Measurements from ENCODE around the gene RAPGEF3.

RAPGEF3 gene

DNA sequence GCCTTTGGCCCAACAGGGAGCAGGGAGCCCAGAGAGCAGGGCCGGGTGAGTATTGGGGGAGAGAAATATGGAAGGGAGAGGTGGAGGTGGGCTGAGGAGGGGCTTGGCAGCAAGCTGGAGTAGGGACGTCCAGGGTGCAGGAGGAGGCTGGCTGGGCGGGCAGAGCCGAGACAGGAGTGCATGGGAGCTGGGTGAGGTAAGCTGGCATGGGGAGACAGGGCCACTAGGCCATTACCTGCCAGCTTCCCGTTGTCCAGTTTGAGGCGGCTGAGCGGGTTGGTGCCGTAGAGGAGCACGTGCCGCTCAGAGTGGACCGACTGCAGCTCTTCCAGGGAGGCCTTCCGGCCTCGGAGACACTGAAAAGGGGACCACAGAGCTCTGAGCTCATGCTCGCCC, 32.7 kb upstream of the RAPGEF3 start:
- TF ChIP-seq, protein P1, sequence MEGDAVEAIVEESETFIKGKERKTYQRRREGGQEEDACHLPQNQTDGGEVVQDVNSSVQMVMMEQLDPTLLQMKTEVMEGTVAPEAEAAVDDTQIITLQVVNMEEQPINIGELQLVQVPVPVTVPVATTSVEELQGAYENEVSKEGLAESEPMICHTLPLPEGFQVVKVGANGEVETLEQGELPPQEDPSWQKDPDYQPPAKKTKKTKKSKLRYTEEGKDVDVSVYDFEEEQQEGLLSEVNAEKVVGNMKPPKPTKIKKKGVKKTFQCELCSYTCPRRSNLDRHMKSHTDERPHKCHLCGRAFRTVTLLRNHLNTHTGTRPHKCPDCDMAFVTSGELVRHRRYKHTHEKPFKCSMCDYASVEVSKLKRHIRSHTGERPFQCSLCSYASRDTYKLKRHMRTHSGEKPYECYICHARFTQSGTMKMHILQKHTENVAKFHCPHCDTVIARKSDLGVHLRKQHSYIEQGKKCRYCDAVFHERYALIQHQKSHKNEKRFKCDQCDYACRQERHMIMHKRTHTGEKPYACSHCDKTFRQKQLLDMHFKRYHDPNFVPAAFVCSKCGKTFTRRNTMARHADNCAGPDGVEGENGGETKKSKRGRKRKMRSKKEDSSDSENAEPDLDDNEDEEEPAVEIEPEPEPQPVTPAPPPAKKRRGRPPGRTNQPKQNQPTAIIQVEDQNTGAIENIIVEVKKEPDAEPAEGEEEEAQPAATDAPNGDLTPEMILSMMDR (IDR thresholded peaks at IDR 0.05; ENCODE audit: insufficient read depth, low read length): no peak
- TF ChIP-seq GABPA (IDR thresholded peaks at IDR 0.05; ENCODE audit: low read depth) (no peak), POLR2AphosphoS5 (IDR thresholded peaks at IDR 0.05; ENCODE audit: low read depth) (no peak), SPI1 (IDR thresholded peaks at IDR 0.05; ENCODE audit: borderline replicate concordance, low read depth) (no peak)
- TF ChIP-seq, protein P2, sequence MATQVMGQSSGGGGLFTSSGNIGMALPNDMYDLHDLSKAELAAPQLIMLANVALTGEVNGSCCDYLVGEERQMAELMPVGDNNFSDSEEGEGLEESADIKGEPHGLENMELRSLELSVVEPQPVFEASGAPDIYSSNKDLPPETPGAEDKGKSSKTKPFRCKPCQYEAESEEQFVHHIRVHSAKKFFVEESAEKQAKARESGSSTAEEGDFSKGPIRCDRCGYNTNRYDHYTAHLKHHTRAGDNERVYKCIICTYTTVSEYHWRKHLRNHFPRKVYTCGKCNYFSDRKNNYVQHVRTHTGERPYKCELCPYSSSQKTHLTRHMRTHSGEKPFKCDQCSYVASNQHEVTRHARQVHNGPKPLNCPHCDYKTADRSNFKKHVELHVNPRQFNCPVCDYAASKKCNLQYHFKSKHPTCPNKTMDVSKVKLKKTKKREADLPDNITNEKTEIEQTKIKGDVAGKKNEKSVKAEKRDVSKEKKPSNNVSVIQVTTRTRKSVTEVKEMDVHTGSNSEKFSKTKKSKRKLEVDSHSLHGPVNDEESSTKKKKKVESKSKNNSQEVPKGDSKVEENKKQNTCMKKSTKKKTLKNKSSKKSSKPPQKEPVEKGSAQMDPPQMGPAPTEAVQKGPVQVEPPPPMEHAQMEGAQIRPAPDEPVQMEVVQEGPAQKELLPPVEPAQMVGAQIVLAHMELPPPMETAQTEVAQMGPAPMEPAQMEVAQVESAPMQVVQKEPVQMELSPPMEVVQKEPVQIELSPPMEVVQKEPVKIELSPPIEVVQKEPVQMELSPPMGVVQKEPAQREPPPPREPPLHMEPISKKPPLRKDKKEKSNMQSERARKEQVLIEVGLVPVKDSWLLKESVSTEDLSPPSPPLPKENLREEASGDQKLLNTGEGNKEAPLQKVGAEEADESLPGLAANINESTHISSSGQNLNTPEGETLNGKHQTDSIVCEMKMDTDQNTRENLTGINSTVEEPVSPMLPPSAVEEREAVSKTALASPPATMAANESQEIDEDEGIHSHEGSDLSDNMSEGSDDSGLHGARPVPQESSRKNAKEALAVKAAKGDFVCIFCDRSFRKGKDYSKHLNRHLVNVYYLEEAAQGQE (IDR thresholded peaks at IDR 0.05; ENCODE audit: insufficient replicate concordance, low read depth): no peak

DNA sequence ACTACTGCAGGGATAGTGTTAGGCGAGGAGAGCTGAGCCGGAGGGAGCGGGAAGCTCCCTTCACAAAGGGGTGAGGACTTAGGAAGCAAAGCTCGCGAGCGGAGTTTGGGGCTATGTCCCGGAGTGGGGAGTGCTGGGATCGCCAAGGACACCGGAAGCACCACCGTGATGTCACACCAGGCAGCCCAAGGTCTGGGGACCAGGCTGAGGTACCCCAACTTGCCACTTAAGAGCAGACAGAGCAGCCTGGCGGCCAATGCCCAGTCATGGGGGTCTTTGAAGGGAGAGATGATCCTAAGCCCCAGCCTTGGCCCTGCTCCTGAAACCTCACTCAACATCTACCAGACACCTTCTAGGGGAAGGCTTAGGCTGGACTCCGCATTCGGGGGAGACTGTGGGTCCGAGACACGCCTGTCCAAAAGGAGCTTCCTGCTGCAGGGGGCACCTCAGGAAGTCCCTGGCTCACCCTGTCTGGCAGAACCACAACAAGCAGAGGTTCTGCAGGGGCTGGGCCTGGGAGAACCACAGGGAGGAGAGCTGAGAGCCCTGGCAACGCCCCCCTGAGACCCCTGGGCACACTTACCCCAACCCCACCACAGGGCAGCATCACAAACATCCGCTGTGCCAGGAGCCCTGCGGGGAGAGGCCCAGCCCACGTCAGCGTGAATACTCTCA, 32.1 kb upstream of the RAPGEF3 start:
- Histone ChIP-seq H3K27ac (replicated peaks) (no peak overlapping the region), H3K4me3 (replicated peaks; ENCODE audit: insufficient read depth, low read length) (no peak overlapping the region)

More for the DNA sequence above, 32.7 kb upstream of the RAPGEF3 start:
- Histone ChIP-seq H3K27me3 (ENCODE audit: insufficient read depth, poor library complexity, severe bottlenecking) (no peaks in the 10 kb centered on the region), H3K27ac (replicated peaks) (no peak overlapping the region), H3K4me3 (replicated peaks; ENCODE audit: insufficient read depth, low read length) (no peak overlapping the region)
- DNase-seq (ENCODE audit: low read depth in 1 of 2, low spot score in 1 of 2): no peak

DNA sequence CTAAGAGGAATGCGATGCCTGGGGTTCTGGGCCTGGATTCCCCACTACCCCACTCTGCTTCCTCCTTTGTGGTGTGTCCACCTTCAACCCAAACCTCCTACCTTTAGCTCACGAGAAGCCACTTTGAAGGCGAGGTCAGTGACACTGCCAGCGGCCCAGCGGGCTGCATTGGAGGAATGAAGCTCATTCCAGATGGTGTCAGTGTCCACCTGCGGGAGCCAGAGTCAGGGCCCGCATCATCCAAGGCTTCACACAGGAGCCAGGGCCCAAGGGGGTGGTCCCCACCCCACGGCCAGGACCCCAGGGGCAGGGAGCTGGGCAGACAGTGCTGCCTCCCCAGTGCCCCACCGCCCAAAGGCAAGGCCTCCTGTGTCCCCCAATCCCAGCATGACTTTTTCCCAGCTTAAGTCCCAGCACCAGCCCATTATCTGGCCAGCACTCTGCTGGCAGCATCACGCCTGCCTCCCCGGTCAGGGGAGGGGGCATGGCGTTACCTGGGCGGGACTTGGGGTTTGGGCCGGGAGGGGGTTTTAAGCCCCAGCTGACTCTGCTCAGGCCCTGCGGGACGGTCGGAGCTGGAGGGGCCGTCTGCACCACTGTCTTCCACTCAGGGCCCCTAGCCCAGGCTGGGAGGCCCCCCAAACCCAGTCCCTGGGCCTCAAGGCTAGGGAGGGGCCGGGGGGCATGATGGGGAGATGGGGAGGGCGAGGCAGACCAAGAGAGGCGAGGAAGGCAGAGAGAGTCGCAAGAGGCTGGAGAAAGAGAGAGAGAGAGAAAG, 31.2 kb upstream of the RAPGEF3 start:
- Histone ChIP-seq H3K4me3 (replicated peaks; ENCODE audit: insufficient read depth, low read length) (no peak overlapping the region), H3K27me3 (ENCODE audit: insufficient read depth, poor library complexity, severe bottlenecking) (no peaks in the 10 kb centered on the region), H3K27ac (replicated peaks) (no peak overlapping the region)
- TF ChIP-seq POLR2AphosphoS5 (IDR thresholded peaks at IDR 0.05; ENCODE audit: low read depth) (no peak), GABPA (IDR thresholded peaks at IDR 0.05; ENCODE audit: low read depth) (no peak), SPI1 (IDR thresholded peaks at IDR 0.05; ENCODE audit: borderline replicate concordance, low read depth) (no peak)
- TF ChIP-seq, protein P1 (IDR thresholded peaks at IDR 0.05; ENCODE audit: insufficient read depth, low read length): no peak
- TF ChIP-seq, protein P2 (IDR thresholded peaks at IDR 0.05; ENCODE audit: insufficient replicate concordance, low read depth): no peak
- no peak for DNase-seq (ENCODE audit: low read depth in 1 of 2, low spot score in 1 of 2)

More for the DNA sequence above, 32.1 kb upstream of the RAPGEF3 start:
- no peak for DNase-seq (ENCODE audit: low read depth in 1 of 2, low spot score in 1 of 2)
- TF ChIP-seq SPI1 (IDR thresholded peaks at IDR 0.05; ENCODE audit: borderline replicate concordance, low read depth) (no peak), GABPA (IDR thresholded peaks at IDR 0.05; ENCODE audit: low read depth) (no peak), POLR2AphosphoS5 (IDR thresholded peaks at IDR 0.05; ENCODE audit: low read depth) (no peak)
- TF ChIP-seq, protein P2 (IDR thresholded peaks at IDR 0.05; ENCODE audit: insufficient replicate concordance, low read depth): no peak
- TF ChIP-seq, protein P1 (IDR thresholded peaks at IDR 0.05; ENCODE audit: insufficient read depth, low read length): no peak
- H3K27me3 ChIP-seq (ENCODE audit: insufficient read depth, poor library complexity, severe bottlenecking): no peaks in the 10 kb centered on the region

Measured in HL-60 (cell line).